BE2C (cell line): ENCODE measurements around the gene TMEM269.

ENCODE experiments used
- DNase-seq: peaks from one replicate; pipeline ENCODE4 v3.0.0-alpha.2; 2020
- H3K27me3 ChIP-seq: fragments of 250-450 bp; sonication (Bioruptor Pico); 2 replicates; pipeline ENCODE4 v1.5.1; 2020; ENCODE audit warnings: mild to moderate bottlenecking
- H3K36me3 ChIP-seq: fragments of 250-450 bp; sonication (Bioruptor Pico); 2 replicates; pipeline ENCODE4 v1.5.1; 2020; ENCODE audit warnings: mild to moderate bottlenecking
- H3K4me1 ChIP-seq: fragments of 250-450 bp; sonication (Bioruptor Pico); 2 replicates; pipeline ENCODE4 v1.5.1; 2020
- H3K4me3 ChIP-seq: 2 replicates; pipeline ENCODE4 v1.5.1; 2011; ENCODE audit warnings: low read depth, low read length
- H3K9me3 ChIP-seq: fragments of 250-450 bp; sonication (Bioruptor Pico); 2 replicates; pipeline ENCODE4 v1.5.1; 2020
- TF ChIP-seq, protein P1 (sequence below): IDR thresholded peaks from 2 replicates; pipeline ENCODE4 v1.5.1; 2012; ENCODE audit warnings: mild to moderate bottlenecking, low read depth, low read length

The TMEM269 gene

GRCh38 chr1:42849944-42850343 lies 65.2 kb downstream of the TMEM269 start:
- no peak for DNase-seq
- Histone ChIP-seq H3K4me3 (no peak overlapping the region), H3K27me3 (no peaks in the 10 kb centered on the region), H3K9me3 (no peaks in the 10 kb centered on the region), H3K36me3 (no peaks in the 10 kb centered on the region; the same call in 1 of the 2 replicates), H3K4me1 (no peaks in the 10 kb centered on the region)
- TF ChIP-seq, protein P1, sequence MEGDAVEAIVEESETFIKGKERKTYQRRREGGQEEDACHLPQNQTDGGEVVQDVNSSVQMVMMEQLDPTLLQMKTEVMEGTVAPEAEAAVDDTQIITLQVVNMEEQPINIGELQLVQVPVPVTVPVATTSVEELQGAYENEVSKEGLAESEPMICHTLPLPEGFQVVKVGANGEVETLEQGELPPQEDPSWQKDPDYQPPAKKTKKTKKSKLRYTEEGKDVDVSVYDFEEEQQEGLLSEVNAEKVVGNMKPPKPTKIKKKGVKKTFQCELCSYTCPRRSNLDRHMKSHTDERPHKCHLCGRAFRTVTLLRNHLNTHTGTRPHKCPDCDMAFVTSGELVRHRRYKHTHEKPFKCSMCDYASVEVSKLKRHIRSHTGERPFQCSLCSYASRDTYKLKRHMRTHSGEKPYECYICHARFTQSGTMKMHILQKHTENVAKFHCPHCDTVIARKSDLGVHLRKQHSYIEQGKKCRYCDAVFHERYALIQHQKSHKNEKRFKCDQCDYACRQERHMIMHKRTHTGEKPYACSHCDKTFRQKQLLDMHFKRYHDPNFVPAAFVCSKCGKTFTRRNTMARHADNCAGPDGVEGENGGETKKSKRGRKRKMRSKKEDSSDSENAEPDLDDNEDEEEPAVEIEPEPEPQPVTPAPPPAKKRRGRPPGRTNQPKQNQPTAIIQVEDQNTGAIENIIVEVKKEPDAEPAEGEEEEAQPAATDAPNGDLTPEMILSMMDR, result no peak
